ENCODE measurements around the gene ELF1. TPM values are rescaled to one million over a fixed set of nuclear protein-coding genes. Genes with fewer than 3 reads are reported as not detected.

The ELF1 gene
- total and polyA plus RNA-seq, 2 of the 4 experiments (the other 2 are of a cell fraction): 25.4 to 27.6 TPM

DNA sequence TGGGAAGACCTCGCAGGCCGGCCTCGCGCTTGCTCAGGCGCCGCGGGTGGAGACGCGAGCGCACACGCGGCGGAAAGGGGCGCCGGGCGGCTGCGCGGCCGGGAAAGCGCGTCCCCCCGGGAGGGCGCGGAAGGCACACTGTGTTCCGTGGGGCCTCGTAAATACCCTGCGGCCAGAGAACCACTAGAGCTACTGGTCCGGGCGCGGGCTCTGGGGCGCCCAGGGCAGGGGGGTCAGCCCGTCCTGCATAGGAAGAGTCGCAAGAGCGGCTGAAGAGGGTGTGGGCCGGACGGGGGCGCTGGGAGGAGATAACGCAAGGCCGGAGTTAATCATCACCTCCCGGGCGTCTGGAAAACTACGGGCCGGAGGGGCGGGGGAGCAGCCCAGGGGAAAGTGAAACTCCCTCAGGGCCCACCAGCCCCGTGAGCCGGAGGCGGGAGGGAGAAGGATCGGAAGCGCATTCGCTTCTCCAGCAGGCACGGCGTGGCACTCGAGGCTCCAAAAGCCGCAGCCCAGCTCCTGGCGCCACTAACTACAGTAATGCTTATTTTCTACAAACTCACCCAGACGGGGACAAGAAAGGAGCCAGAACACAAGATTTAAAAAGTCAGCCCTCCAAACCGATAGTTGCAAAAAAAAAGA is 41.1 kb upstream of the ELF1 start (continued):
- TF ChIP-seq RFX5 (IDR thresholded peaks at IDR 0.05; ENCODE audit: low read depth, low read length) (no peak), MAZ (IDR thresholded peaks at IDR 0.05; ENCODE audit: borderline replicate concordance, low read depth, low read length) (peak; percentile 94)

DNA sequence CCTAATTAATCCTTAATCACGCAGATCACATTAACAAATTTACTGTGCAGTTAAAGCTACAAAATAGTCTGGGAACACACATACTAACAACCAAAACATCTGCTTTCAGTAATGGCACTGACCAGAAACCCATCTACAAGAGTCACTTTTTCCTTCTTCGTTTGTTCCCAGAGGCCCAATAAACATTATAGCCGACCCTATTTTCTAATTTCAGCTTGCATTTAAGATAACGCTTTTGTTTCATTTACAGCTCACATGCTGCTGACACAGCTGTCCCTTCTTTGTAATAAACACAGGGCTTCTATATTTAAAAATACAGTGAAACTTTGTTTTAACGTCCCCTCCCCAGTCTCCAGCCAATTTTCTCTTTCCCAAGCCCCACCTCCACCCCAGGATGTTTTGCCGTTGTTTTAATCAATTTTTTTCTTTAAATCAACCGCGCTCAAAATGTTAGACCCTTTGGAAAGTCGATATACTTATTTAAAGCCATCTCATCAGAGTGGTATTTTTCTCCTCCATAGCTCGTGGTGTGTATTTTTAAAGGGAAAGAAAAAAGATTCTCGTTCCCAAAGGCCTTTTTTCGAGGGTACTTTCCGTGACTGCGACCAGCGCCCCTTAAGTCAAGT is 40.5 kb upstream of the ELF1 start:
- DNase-seq: peak; percentile 11
- H3K4me3 ChIP-seq (ENCODE audit: insufficient read depth, low read depth, low read length): peak overlapping the region; percentile 82
- H4K20me1 ChIP-seq (ENCODE audit: insufficient read depth, low read length): peaks cover 40% of the 10 kb centered on the region
- H2AK5ac ChIP-seq (ENCODE audit: low read depth, low read length): peak overlapping the region; percentile 2; the same call in 1 of the 2 replicates
- peak overlapping the region; percentile 78 for H3K14ac ChIP-seq (replicated peaks; ENCODE audit: low read depth, low read length)
- in situ Hi-C loops (cut with MboI; ENCODE audit: low sequenced_read_pairs): loop anchor here (10.0 kb wide), 1 partner anchor 275 kb away; the partner anchor contains the start of gene SLC25A15
- peak overlapping the region; percentile 99 for H3K56ac ChIP-seq (ENCODE audit: extremely low read depth, insufficient read depth, low read length)
- WGBS, 2 experiments (ENCODE audit: extremely low coverage in 2 of 2, insufficient read length in 1 of 2): 2% methylated on average over 7 of the region's 15 CpGs; no CpG with 5 or more reads in 1 of the 2 experiments
- no peak overlapping the region; the same call in 2 of the 3 replicates for H2BK15ac ChIP-seq (ENCODE audit: low read depth, low read length)
- H2BK120ac ChIP-seq (ENCODE audit: low read depth, low read length): peak overlapping the region; percentile 48
- H4K5ac ChIP-seq (ENCODE audit: low read depth, low read length): peak overlapping the region; percentile 48; the same call in 1 of the 2 replicates
- H3K9me3 ChIP-seq (ENCODE audit: control insufficient read depth, insufficient read depth, low read length): no peaks in the 10 kb centered on the region
- H3K9me1 ChIP-seq (ENCODE audit: insufficient read depth, low read length): peaks cover 13% of the 10 kb centered on the region
- H3K27ac ChIP-seq (ENCODE audit: insufficient read depth, low read length): peak overlapping the region; percentile 93
- no peak overlapping the region for H2BK20ac ChIP-seq (ENCODE audit: low read depth, low read length)
- BruUV-seq (replicated peaks): no TSS peak
- peak overlapping the region; percentile 97 for H2AK9ac ChIP-seq (replicated peaks; ENCODE audit: low read depth, low read length, poor library complexity)
- H4K91ac ChIP-seq (ENCODE audit: insufficient read depth, low read depth, low read length): peak overlapping the region; percentile 97
- no peaks in the 10 kb centered on the region for H3K27me3 ChIP-seq (ENCODE audit: control insufficient read depth, insufficient read depth, low read length)
- CTCF ChIA-PET: interaction anchor here (0.7 kb wide), 1 partner anchor 8 kb away, joined by 3 read pairs; no protein-coding TSS in a partner anchor
- H3K4me1 ChIP-seq (ENCODE audit: control insufficient read depth, insufficient read depth, low read length): peaks cover 5% of the 10 kb centered on the region
- H3K79me1 ChIP-seq (ENCODE audit: low read depth in 1 of 2, low read length in 2 of 2): peaks cover 3 to 39% of the 10 kb centered on the region in 2 experiments; a peak in 3 of 4 replicates
- H3K36me3 ChIP-seq (ENCODE audit: control insufficient read depth, insufficient read depth, low read length): peaks cover 2% of the 10 kb centered on the region; the same call in 1 of the 2 replicates
- peak overlapping the region; percentile 97 for H3K4me2 ChIP-seq (ENCODE audit: low read depth, low read length)
- peak overlapping the region; percentile 91 for H2AFZ ChIP-seq (replicated peaks; ENCODE audit: low read length, poor library complexity)
- H3K18ac ChIP-seq (ENCODE audit: low read depth, low read length): peak overlapping the region; percentile 67; the same call in 1 of the 2 replicates
- H3K4ac ChIP-seq (ENCODE audit: low read depth, low read length): peak overlapping the region; percentile 85
- H3K23ac ChIP-seq (ENCODE audit: low read depth, low read length): peak overlapping the region; percentile 71
- dilution Hi-C loops (cut with HindIII; ENCODE audit: low sequenced_read_pairs, unreplicated experiment): no loop called here
- intact Hi-C loops (cut with micrococcal nuclease): loop anchor here (2.0 to 10.0 kb wide), 4 partner anchors 87 to 285 kb away; partner anchors contain the start of genes MRPS31, NAA16 and SLC25A15
- H3K9ac ChIP-seq (ENCODE audit: low read depth, low read length): peak overlapping the region; percentile 94
- peak overlapping the region; percentile 94 for H2BK5ac ChIP-seq (ENCODE audit: low read depth, low read length, poor library complexity, severe bottlenecking)
- no peak for TF ChIP-seq SMC3 (IDR thresholded peaks at IDR 0.05; ENCODE audit: low read depth, low read length)
- TF ChIP-seq CTCF (conservative IDR thresholded peaks at IDR 0.05; ENCODE audit: low read depth, low read length): 0 out of 2 replicates have a peak, but pooled peaks have one; percentile 0
- peak overlapping the region; percentile 91 to 96; a peak in 3 of 4 replicates for H4K8ac ChIP-seq (ENCODE audit: low read depth in 2 of 2, low read length in 2 of 2)
- ATAC-seq (ENCODE audit: low read depth): no peak
- POLR2A ChIA-PET (ENCODE audit: unreplicated experiment): no interaction called here
